ENCODE data around the gene RPL35. TPM values are rescaled to one million over a fixed set of nuclear protein-coding genes. Genes with fewer than 3 reads are reported as not detected.

The RPL35 gene
- total and polyA plus RNA-seq, 10 of the 15 experiments (the other 5 are each of a cell fraction or from before 2014, with no cell fraction given): 2,572 to 6,300 (median 3,864) TPM

GRCh38 chr9:124886866-124887492 is 25.2 kb upstream of the RPL35 start:
- Histone ChIP-seq H3K4me1 (ENCODE audit: control insufficient read depth, insufficient read depth, low read length) (no peaks in the 10 kb centered on the region), H4K20me1 (ENCODE audit: control insufficient read depth, insufficient read depth) (no peaks in the 10 kb centered on the region), H3K9ac (ENCODE audit: control insufficient read depth, insufficient read depth, low read length) (no peak overlapping the region), H3K27me3 (replicated peaks in 1 of 2; ENCODE audit: control insufficient read depth in 2 of 2, insufficient read depth in 2 of 2, low read length in 1 of 2) (no peaks in the 10 kb centered on the region), H3K79me2 (ENCODE audit: control insufficient read depth, insufficient read depth, low read length) (no peaks in the 10 kb centered on the region), H3K27ac (ENCODE audit: control insufficient read depth, insufficient read depth) (no peak overlapping the region), H3K9me3 (replicated peaks; ENCODE audit: control insufficient read depth, insufficient read depth, low read length) (no peaks in the 10 kb centered on the region), H3K36me3 (ENCODE audit: control insufficient read depth in 2 of 2, insufficient read depth in 2 of 2, low read length in 1 of 2) (peaks cover 11 to 31% of the 10 kb centered on the region in 2 experiments), H2AFZ (ENCODE audit: control insufficient read depth, low read depth, low read length) (no peak overlapping the region), H3K4me3 (no peak overlapping the region), H3K4me2 (ENCODE audit: control insufficient read depth, insufficient read depth) (no peak overlapping the region)
- ChIA-PET CTCF (no interaction called here), POLR2A (interaction anchor here (0.5 kb wide), 2 partner anchors 19 to 1651 kb away, joined by 3 to 8 read pairs; no protein-coding TSS in a partner anchor), RAD21 (ENCODE audit: unreplicated experiment) (interaction anchor here (1.3 kb wide), 1 partner anchor 14 kb away, joined by 5 read pairs; no protein-coding TSS in a partner anchor), SMC1A (ENCODE audit: uncharacterized antibody, unreplicated experiment) (no interaction called here)
- intact Hi-C loops (cut with micrococcal nuclease; ENCODE audit: unreplicated experiment) (no loop called here), in situ Hi-C loops (cut with MboI) (no loop called here)
- DNase-seq (ENCODE audit: low read depth, low spot score): no peak
- WGBS (ENCODE audit: insufficient coverage, insufficient replicate concordance, low lambda C conversion rate, missing lambda C conversion rate): 29% methylated on average over 17 of the region's 17 CpGs
- no TSS peak for BruUV-seq (replicated peaks)
- peak; percentile 27; the same call in 1 of the 3 replicates for ATAC-seq
- peak; percentile 70 for TF ChIP-seq PKNOX1 (IDR thresholded peaks at IDR 0.05)
- TF ChIP-seq BCL11A (IDR thresholded peaks at IDR 0.05; ENCODE audit: low read depth, low read length): no peak
- no peak for FAIRE-seq

GRCh38 chr9:124886461-124886860 is 24.7 kb upstream of the RPL35 start:
- TF ChIP-seq BMI1 (IDR thresholded peaks at IDR 0.05; ENCODE audit: borderline replicate concordance) (no peak), RUNX3 (IDR thresholded peaks at IDR 0.05; ENCODE audit: low read length) (no peak), CEBPB (IDR thresholded peaks at IDR 0.05; ENCODE audit: borderline replicate concordance in 1 of 2, low read depth in 2 of 2, low read length in 2 of 2) (no peak), ZNF592 (IDR thresholded peaks at IDR 0.05) (no peak)
- Histone ChIP-seq H3K79me2 (ENCODE audit: control insufficient read depth, insufficient read depth, low read length) (no peaks in the 10 kb centered on the region), H4K20me1 (ENCODE audit: control insufficient read depth, insufficient read depth) (no peaks in the 10 kb centered on the region), H3K9me3 (replicated peaks; ENCODE audit: control insufficient read depth, insufficient read depth, low read length) (no peaks in the 10 kb centered on the region), H3K36me3 (ENCODE audit: control insufficient read depth in 2 of 2, insufficient read depth in 2 of 2, low read length in 1 of 2) (peaks cover 11 to 32% of the 10 kb centered on the region in 2 experiments), H3K27me3 (replicated peaks in 1 of 2; ENCODE audit: control insufficient read depth in 2 of 2, insufficient read depth in 2 of 2, low read length in 1 of 2) (no peaks in the 10 kb centered on the region), H3K4me2 (ENCODE audit: control insufficient read depth, insufficient read depth) (no peak overlapping the region), H3K9ac (ENCODE audit: control insufficient read depth, insufficient read depth, low read length) (no peak overlapping the region), H3K4me3 (no peak overlapping the region), H3K4me1 (ENCODE audit: control insufficient read depth, insufficient read depth, low read length) (no peaks in the 10 kb centered on the region), H3K27ac (ENCODE audit: control insufficient read depth, insufficient read depth) (no peak overlapping the region), H2AFZ (ENCODE audit: control insufficient read depth, low read depth, low read length) (no peak overlapping the region)
- FAIRE-seq (no peak), DNase-seq (ENCODE audit: low read depth, low spot score) (no peak), ATAC-seq (no peak)
- SMC1A ChIA-PET (ENCODE audit: uncharacterized antibody, unreplicated experiment): no interaction called here
- intact Hi-C loops (cut with micrococcal nuclease; ENCODE audit: unreplicated experiment): no loop called here
- CTCF ChIA-PET: interaction anchor here (0.7 kb wide), 1 partner anchor 312 kb away, joined by 3 read pairs; no protein-coding TSS in a partner anchor
- 99% methylated on average over 9 of the region's 10 CpGs for WGBS (ENCODE audit: insufficient coverage, insufficient replicate concordance, low lambda C conversion rate, missing lambda C conversion rate)
- in situ Hi-C loops (cut with MboI): no loop called here
- RAD21 ChIA-PET (ENCODE audit: unreplicated experiment): interaction anchor here (0.6 kb wide), 1 partner anchor 14 kb away, joined by 3 read pairs; no protein-coding TSS in a partner anchor
- no TSS peak for BruUV-seq (replicated peaks)
- POLR2A ChIA-PET: interaction anchor here (0.5 kb wide), 1 partner anchor 1651 kb away, joined by 8 read pairs; no protein-coding TSS in a partner anchor

All from GM12878 (cell line).